CD8-positive, alpha-beta memory T cell (primary cell): ENCODE measurements around the gene TMED8. TPM values are rescaled to one million over a fixed set of nuclear protein-coding genes. Genes with fewer than 3 reads are reported as not detected.
A peak's percentile ranks its signal among the peaks of the same experiment; 100 is the strongest.

Experiments
- CTCF ChIA-PET: fragments of 350-600 bp; sonication (Branson Sonifier 250); formaldehyde crosslinking; loops from one replicate; lab custom pipeline; 2021; ENCODE audit warnings: antibody characterized with exemption; lab: Charles Lee
- POLR2A ChIA-PET: fragments of 350-600 bp; sonication (Branson Sonifier 250); formaldehyde crosslinking; loops from one replicate; lab custom pipeline; 2021; ENCODE audit warnings: antibody characterized with exemption; lab: Charles Lee
- DNase-seq, 5 donors: peaks; one replicate each; pipeline versions ENCODE4 v3.0.0 to v3.0.0-alpha.2; 2020 to 2022; ENCODE audit warnings: mixed read lengths in 1 of 5
- H3K27ac ChIP-seq: one replicate; pipeline ENCODE4 v1.7.0; 2013; ENCODE audit warnings: low read depth, mild to moderate bottlenecking, low read length, moderate library complexity
- H3K27me3 ChIP-seq: 2 replicates; pipeline ENCODE4 v1.7.0; 2013; ENCODE audit warnings: low read length, mild to moderate bottlenecking; ENCODE audit not compliant: insufficient read depth, poor library complexity, severe bottlenecking
- H3K36me3 ChIP-seq: 2 replicates; pipeline ENCODE4 v1.7.0; 2013; ENCODE audit warnings: mild to moderate bottlenecking, low read length, moderate library complexity; ENCODE audit not compliant: insufficient read depth
- H3K4me1 ChIP-seq: 2 replicates; pipeline ENCODE4 v1.7.0; 2013; ENCODE audit warnings: mild to moderate bottlenecking, low read length, moderate library complexity; ENCODE audit not compliant: insufficient read depth
- H3K4me3 ChIP-seq: 2 replicates; pipeline ENCODE4 v1.7.0; 2013; ENCODE audit warnings: mild to moderate bottlenecking, low read length
- H3K9me3 ChIP-seq: 2 replicates; pipeline ENCODE4 v1.7.0; 2013; ENCODE audit warnings: mild to moderate bottlenecking, low read length
- H3K27ac Mint-ChIP-seq, 8 donors: one replicate each; pipeline ENCODE4 v1.8.0; 2020 to 2021; ENCODE audit warnings: mixed read lengths in 8 of 8, mild to moderate bottlenecking in 6 of 8, inconsistent platforms in 3 of 8, moderate library complexity in 3 of 8
- H3K27me3 Mint-ChIP-seq, 2 donors: one replicate each; pipeline ENCODE4 v1.8.0; 2020 to 2021; ENCODE audit warnings: mixed read lengths in 2 of 2, mild to moderate bottlenecking in 1 of 2, moderate library complexity in 1 of 2
- H3K36me3 Mint-ChIP-seq, 3 donors: one replicate each; pipeline ENCODE4 v1.8.0; 2020 to 2021; ENCODE audit warnings: mixed read lengths in 3 of 3, inconsistent platforms in 1 of 3, mild to moderate bottlenecking in 1 of 3
- H3K4me1 Mint-ChIP-seq, 3 donors: one replicate each; pipeline ENCODE4 v1.8.0; 2020 to 2021; ENCODE audit warnings: mixed read lengths in 3 of 3, inconsistent platforms in 1 of 3, mild to moderate bottlenecking in 1 of 3
- H3K4me3 Mint-ChIP-seq, 7 donors: one replicate each; pipeline ENCODE4 v1.8.0; 2020 to 2021; ENCODE audit warnings: mixed read lengths in 7 of 7, mild to moderate bottlenecking in 6 of 7, moderate library complexity in 4 of 7, inconsistent platforms in 2 of 7
- H3K9me3 Mint-ChIP-seq, 5 donors: one replicate each; pipeline ENCODE4 v1.8.0; 2020 to 2022; ENCODE audit warnings: mixed read lengths in 5 of 5, mild to moderate bottlenecking in 3 of 5, moderate library complexity in 2 of 5, inconsistent platforms in 1 of 5
- polyA plus RNA-seq: library from polyadenylated mRNA; unstranded; fragments of 300-500 nt; fragmentation: Illumina TruSeq; gene quantifications from one replicate; pipeline ENCODE4 v1.2.3, GENCODE V29; 2021
- total RNA-seq, 2 experiments: library from RNA; stranded (reverse); gene quantifications; one replicate each; pipeline ENCODE4 v1.2.3, GENCODE V29; 2021

TMED8 gene
- total and polyA plus RNA-seq, 3 experiments from 2014 or later = 3.2 to 22.2 (median 20.9) TPM

DNA sequence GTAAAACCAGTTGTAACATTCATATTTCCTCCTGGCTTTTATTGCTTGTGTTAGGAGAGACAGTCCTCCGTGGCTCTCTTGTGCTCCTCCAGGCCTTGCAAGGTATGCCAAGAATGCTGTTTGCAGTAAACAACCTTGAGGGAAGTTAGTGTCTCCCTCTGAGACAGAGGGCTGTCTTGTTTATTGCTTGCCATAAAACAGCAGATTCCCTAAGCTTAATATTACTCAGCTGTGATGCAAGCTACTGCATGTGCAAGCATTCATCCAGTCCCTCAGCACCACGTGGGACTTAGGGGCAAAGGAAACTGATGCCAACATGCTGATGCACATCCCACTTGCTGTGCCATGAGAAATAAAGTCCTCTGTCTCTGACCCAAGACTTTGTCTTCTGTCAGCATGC, 62.9 kb downstream of the TMED8 start:
- Mint-ChIP-seq H3K27me3 (no peaks in the 10 kb centered on the region), H3K36me3 (peaks cover 0 to 4% (median 0%) of the 10 kb centered on the region in 3 donors), H3K4me1 (peaks cover 0 to under 1% (median 0%) of the 10 kb centered on the region in 3 donors), H3K9me3 (no peaks in the 10 kb centered on the region), H3K4me3 (no peak overlapping the region), H3K27ac (no peak overlapping the region)
- no peak overlapping the region for H3K27ac ChIP-seq
- H3K36me3 ChIP-seq = no peaks in the 10 kb centered on the region
- no peak for DNase-seq
- no peak overlapping the region for H3K4me3 ChIP-seq
- no peaks in the 10 kb centered on the region for H3K27me3 ChIP-seq
- ChIA-PET CTCF (interaction anchor here (1.1 to 5.0 kb wide), 3 partner anchors 11 to 162 kb away, joined by 3 to 50 read pairs (median 27); no protein-coding TSS in a partner anchor), POLR2A (no interaction called here)
- H3K4me1 ChIP-seq = no peaks in the 10 kb centered on the region
- no peaks in the 10 kb centered on the region for H3K9me3 ChIP-seq

DNA sequence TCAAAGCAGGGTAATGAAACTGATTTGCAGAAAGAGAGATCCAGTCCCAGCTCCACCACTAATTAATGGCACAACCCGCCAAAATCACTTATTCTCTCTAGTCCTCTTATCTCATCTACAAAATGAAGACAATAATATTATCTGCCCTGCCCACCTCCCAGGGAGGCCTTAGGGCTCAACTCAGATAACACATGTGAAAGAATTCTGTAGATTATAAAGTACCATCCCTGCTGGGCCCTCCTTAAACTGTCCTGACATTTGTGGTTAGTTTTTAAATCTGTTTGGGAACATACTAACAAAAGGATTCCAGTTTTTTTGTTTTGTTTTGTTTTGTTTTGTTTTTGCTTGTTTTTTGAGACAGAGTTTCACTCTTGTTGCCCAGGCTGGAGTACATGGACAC, 63.5 kb downstream of the TMED8 start:
- no peaks in the 10 kb centered on the region for H3K36me3 ChIP-seq
- H3K4me1 ChIP-seq = no peaks in the 10 kb centered on the region
- DNase-seq = no peak
- CTCF ChIA-PET = interaction anchor here (5.0 kb wide), 1 partner anchor 11 kb away, joined by 50 read pairs; no protein-coding TSS in a partner anchor
- Mint-ChIP-seq H3K4me1 (no peaks in the 10 kb centered on the region), H3K27ac (no peak overlapping the region), H3K9me3 (no peaks in the 10 kb centered on the region), H3K4me3 (no peak overlapping the region), H3K27me3 (no peaks in the 10 kb centered on the region), H3K36me3 (peaks cover 0 to 4% (median 0%) of the 10 kb centered on the region in 3 donors)
- POLR2A ChIA-PET = no interaction called here
- H3K27me3 ChIP-seq = no peaks in the 10 kb centered on the region
- H3K4me3 ChIP-seq = no peak overlapping the region
- no peaks in the 10 kb centered on the region for H3K9me3 ChIP-seq
- no peak overlapping the region for H3K27ac ChIP-seq

DNA sequence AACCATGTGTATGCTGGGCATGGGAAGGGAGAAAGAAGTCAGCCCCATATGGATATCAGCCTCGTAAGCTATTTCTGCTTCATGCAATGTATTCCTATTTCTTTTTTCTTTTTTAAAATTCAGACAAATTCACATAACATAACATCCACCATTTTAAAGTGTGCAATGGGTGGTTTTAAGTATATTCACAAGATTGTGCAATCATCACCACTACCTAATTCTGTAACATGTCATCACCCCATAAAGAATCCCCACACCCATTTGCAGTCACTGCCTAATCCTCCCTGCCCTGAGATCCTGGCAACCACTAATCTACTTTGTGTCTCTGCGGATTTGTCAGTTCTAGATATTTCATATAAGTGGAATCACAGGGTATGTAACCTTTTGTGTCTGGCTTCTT, 65.7 kb downstream of the TMED8 start:
- H3K4me3 ChIP-seq = no peak overlapping the region
- no peak for DNase-seq
- Mint-ChIP-seq H3K27me3 (peaks cover 0 to 1% of the 10 kb centered on the region in 2 donors), H3K27ac (no peak overlapping the region), H3K4me3 (no peak overlapping the region), H3K4me1 (no peaks in the 10 kb centered on the region), H3K36me3 (peaks cover 0 to 4% (median under 1%) of the 10 kb centered on the region in 3 donors), H3K9me3 (no peaks in the 10 kb centered on the region)
- H3K4me1 ChIP-seq = no peaks in the 10 kb centered on the region
- no peaks in the 10 kb centered on the region for H3K36me3 ChIP-seq
- ChIA-PET CTCF (no interaction called here), POLR2A (no interaction called here)
- H3K27me3 ChIP-seq = no peaks in the 10 kb centered on the region
- no peaks in the 10 kb centered on the region for H3K9me3 ChIP-seq
- H3K27ac ChIP-seq = no peak overlapping the region

DNA sequence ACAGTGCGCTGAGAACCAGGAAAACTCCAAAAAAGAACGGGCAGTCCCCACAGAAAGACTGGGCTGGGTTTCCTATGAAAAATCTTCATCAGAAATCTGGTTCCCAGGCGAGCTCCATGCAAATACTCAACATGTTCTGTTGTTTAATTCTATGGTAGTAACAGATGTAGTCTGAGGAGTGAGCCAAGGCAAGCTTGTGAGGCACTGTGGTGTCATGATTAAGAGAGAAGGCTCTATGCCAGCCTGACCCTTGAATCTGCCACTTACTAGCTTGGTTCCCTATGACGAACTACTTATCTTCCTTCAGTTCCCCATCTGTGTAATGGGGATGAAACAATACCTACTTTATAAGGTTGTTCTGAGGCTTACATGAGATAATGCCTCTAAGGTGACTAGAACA, 66.9 kb downstream of the TMED8 start:
- POLR2A ChIA-PET = no interaction called here

DNA sequence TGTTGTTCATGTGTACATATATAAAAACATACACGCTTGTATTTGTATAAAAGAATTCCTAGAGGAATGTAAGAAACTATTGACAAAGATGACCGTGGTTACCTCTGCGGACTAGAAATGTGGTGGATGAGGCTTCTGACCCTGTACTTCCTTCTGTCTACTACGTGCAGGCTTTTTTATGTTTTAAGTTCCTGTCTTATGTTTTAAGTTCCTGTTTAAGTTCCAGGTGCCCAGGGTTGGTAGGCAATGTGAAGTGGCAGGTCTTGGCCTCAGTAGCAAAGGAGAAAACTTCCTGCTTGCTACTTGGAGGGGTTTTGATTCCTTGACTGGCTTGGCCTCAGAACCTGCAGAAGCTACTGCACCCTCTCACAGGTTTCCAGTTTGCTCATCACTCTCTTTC, 67.8 kb downstream of the TMED8 start:
- Histone ChIP-seq H3K4me3 (no peak overlapping the region), H3K27ac (no peak overlapping the region), H3K4me1 (no peaks in the 10 kb centered on the region), H3K27me3 (no peaks in the 10 kb centered on the region), H3K36me3 (no peaks in the 10 kb centered on the region), H3K9me3 (no peaks in the 10 kb centered on the region)
- Mint-ChIP-seq H3K27me3 (peaks cover 0 to 1% of the 10 kb centered on the region in 2 donors), H3K9me3 (no peaks in the 10 kb centered on the region), H3K36me3 (peaks cover 0 to 8% (median 6%) of the 10 kb centered on the region in 3 donors), H3K4me1 (no peaks in the 10 kb centered on the region), H3K4me3 (no peak overlapping the region), H3K27ac (no peak overlapping the region)
- POLR2A ChIA-PET = no interaction called here
- CTCF ChIA-PET = no interaction called here
- no peak for DNase-seq

More for the DNA sequence above, 66.9 kb downstream of the TMED8 start:
- Mint-ChIP-seq H3K27ac (no peak overlapping the region), H3K27me3 (peaks cover 0 to 1% of the 10 kb centered on the region in 2 donors), H3K4me3 (no peak overlapping the region), H3K36me3 (peaks cover 0 to 6% (median 3%) of the 10 kb centered on the region in 3 donors), H3K9me3 (no peaks in the 10 kb centered on the region), H3K4me1 (no peaks in the 10 kb centered on the region)
- no peaks in the 10 kb centered on the region for H3K4me1 ChIP-seq
- H3K9me3 ChIP-seq = no peaks in the 10 kb centered on the region
- H3K27ac ChIP-seq = no peak overlapping the region
- no peak for DNase-seq
- no peak overlapping the region for H3K4me3 ChIP-seq
- CTCF ChIA-PET = no interaction called here
- H3K36me3 ChIP-seq = no peaks in the 10 kb centered on the region
- no peaks in the 10 kb centered on the region for H3K27me3 ChIP-seq

DNA sequence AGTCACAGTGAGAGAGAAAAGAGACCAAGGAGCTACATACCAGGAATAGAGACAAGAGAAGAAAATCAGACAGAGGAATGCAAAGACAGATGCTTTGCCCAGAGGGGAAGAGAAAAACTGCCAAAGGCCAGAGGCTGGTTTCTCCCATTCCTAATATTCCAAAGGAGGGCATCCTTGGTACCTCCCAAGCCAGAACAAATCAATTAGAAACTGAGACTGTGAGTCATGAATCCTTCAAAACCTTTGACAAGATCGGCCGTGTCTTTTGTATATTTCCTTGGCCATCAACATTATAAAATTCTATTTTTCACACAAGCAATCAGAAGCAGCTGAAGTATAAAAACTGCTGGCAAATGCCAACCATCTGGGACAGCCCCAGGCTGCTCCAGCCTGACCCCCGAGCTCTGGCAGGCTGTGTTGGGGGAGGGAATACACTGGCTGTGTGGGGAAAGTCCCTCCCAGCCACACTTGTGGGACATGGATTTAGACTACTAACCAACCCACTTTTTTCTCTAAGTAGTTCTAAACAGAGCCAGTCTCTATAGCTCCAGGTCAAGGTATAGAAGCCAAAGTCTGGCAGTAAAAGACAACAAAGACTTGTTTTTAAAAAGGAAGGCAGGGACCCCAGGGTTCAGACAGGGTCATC, 69.9 kb downstream of the TMED8 start:
- ChIA-PET POLR2A (no interaction called here), CTCF (interaction anchor here (0.7 to 1.9 kb wide), 4 partner anchors 9 to 1155 kb away, joined by 3 to 11 read pairs (median 5); partner anchors contain the start of genes GSTZ1 and POMT2)
- Mint-ChIP-seq H3K9me3 (no peaks in the 10 kb centered on the region), H3K36me3 (peaks cover 0 to 10% (median 9%) of the 10 kb centered on the region in 3 donors), H3K4me3 (no peak overlapping the region), H3K27me3 (peaks cover 0 to 1% of the 10 kb centered on the region in 2 donors), H3K4me1 (peaks cover 0 to 12% (median 5%) of the 10 kb centered on the region in 3 donors), H3K27ac (peak overlapping the region in 1 of 8 donors; percentile 42)
- no peaks in the 10 kb centered on the region for H3K9me3 ChIP-seq
- H3K27me3 ChIP-seq = no peaks in the 10 kb centered on the region
- no peaks in the 10 kb centered on the region for H3K4me1 ChIP-seq
- H3K27ac ChIP-seq = no peak overlapping the region
- no peak overlapping the region for H3K4me3 ChIP-seq
- H3K36me3 ChIP-seq = no peaks in the 10 kb centered on the region
- no peak for DNase-seq

DNA sequence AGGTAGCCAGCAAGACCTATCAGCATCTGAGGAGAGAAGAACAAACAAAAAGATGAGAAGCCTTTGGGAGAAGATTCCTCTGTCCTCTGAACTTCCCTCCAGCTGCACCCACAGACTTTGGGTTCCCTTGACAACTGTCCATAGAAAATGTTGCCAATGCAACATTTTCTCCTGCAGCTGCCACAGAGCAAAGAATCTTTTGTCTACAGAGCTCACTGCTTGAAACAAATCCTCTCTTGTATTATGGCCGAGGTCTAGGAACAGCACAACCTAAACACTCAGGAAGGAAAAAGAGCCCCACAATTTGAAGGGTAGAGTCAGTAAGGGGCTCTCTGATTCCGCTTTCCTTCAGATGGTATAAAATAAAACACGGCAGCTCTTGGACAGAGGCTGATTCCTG, 70.5 kb downstream of the TMED8 start:
- Mint-ChIP-seq H3K36me3 (peaks cover 0 to 10% (median 9%) of the 10 kb centered on the region in 3 donors), H3K4me1 (peaks cover 0 to 12% (median 5%) of the 10 kb centered on the region in 3 donors), H3K27ac (no peak overlapping the region), H3K9me3 (no peaks in the 10 kb centered on the region), H3K27me3 (peaks cover 0 to 1% of the 10 kb centered on the region in 2 donors), H3K4me3 (no peak overlapping the region)
- Histone ChIP-seq H3K4me3 (no peak overlapping the region), H3K27me3 (no peaks in the 10 kb centered on the region), H3K36me3 (no peaks in the 10 kb centered on the region), H3K4me1 (no peaks in the 10 kb centered on the region), H3K27ac (no peak overlapping the region), H3K9me3 (no peaks in the 10 kb centered on the region)
- ChIA-PET CTCF (interaction anchor here (1.5 to 1.9 kb wide), 3 partner anchors 10 to 236 kb away, joined by 5 to 11 read pairs (median 5); partner anchors contain the start of genes GSTZ1 and POMT2), POLR2A (no interaction called here)
- DNase-seq = no peak

DNA sequence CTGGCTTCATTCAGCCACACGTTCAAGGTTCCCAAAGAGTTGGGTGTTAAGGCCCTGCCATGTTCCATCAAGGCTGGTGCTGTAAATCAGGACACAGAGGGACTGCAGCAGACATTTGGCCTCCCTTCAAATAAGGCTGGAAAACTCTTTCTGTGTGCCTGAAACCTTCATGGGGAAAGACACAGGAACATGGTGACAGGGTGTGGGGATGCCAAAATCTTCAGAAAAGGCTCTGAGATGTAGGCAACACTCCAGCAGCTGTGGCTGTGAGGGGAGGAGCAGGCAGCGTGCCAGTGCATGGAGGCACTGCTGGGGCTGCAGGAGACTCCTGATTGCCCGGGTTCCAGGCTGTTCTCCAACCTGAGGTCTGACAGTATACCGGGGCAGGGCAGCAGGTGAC, 71.2 kb downstream of the TMED8 start:
- H3K27ac ChIP-seq = no peak overlapping the region
- no peak overlapping the region for H3K4me3 Mint-ChIP-seq

More for the DNA sequence above, 71.2 kb downstream of the TMED8 start:
- H3K4me3 ChIP-seq = no peak overlapping the region
- H3K36me3 ChIP-seq = no peaks in the 10 kb centered on the region
- peaks cover 0 to 10% (median 8%) of the 10 kb centered on the region in 3 donors for H3K36me3 Mint-ChIP-seq
- peaks cover 0 to 1% of the 10 kb centered on the region in 2 donors for H3K27me3 Mint-ChIP-seq
- POLR2A ChIA-PET = no interaction called here
- no peaks in the 10 kb centered on the region for H3K9me3 ChIP-seq
- no peaks in the 10 kb centered on the region for H3K4me1 ChIP-seq
- CTCF ChIA-PET = interaction anchor here (5.6 kb wide), 1 partner anchor 9 kb away, joined by 50 read pairs; no protein-coding TSS in a partner anchor
- H3K27me3 ChIP-seq = no peaks in the 10 kb centered on the region
- H3K27ac Mint-ChIP-seq = no peak overlapping the region
- DNase-seq = no peak
- H3K4me1 Mint-ChIP-seq = peaks cover 0 to 12% (median 5%) of the 10 kb centered on the region in 3 donors
- H3K9me3 Mint-ChIP-seq = no peaks in the 10 kb centered on the region
